Measurements from ENCODE around the gene SLA2. TPM values are rescaled to one million over a fixed set of nuclear protein-coding genes. Genes with fewer than 3 reads are reported as not detected.
"Not testable (repeated sequence)": the region's sequence is repeated elsewhere in the genome, so short reads cannot be mapped to it uniquely, and the experiment has no call there.

SLA2 gene
- total RNA-seq, 1 donor from 2014 or later, result not detected

- DNase-seq (ENCODE audit: low read depth, low spot score), result no peak
Measured at GRCh38 chr20:36645353-36645752, 643 bp downstream of the SLA2 start.

GRCh38 chr20:36644706-36645095, 1.3 kb downstream of the SLA2 start:
- DNase-seq (ENCODE audit: low read depth, low spot score), result no peak

- no peak for DNase-seq (ENCODE audit: low read depth, low spot score)
Measured at GRCh38 chr20:36644032-36644705, 1.8 kb downstream of the SLA2 start.

GRCh38 chr20:36642136-36642535, 3.9 kb downstream of the SLA2 start:
- DNase-seq (ENCODE audit: low read depth, low spot score), result no peak

- no peak for DNase-seq (ENCODE audit: low read depth, low spot score)
Measured at GRCh38 chr20:36641506-36641843, 4.5 kb downstream of the SLA2 start.

- not testable (repeated sequence) for DNase-seq (ENCODE audit: low read depth, low spot score)
Measured at GRCh38 chr20:36638876-36639400, 7.1 kb downstream of the SLA2 start.

- no peak for DNase-seq (ENCODE audit: low read depth, low spot score)
Measured at GRCh38 chr20:36634342-36634741, 11.7 kb downstream of the SLA2 start.

GRCh38 chr20:36633285-36633772, 12.7 kb downstream of the SLA2 start:
- no peak for DNase-seq (ENCODE audit: low read depth, low spot score)

GRCh38 chr20:36632487-36633284, 13.3 kb downstream of the SLA2 start:
- DNase-seq (ENCODE audit: low read depth, low spot score), result no peak

- DNase-seq (ENCODE audit: low read depth, low spot score), result no peak
Measured at GRCh38 chr20:36632147-36632486, 13.9 kb downstream of the SLA2 start.

GRCh38 chr20:36631646-36632045, 14.3 kb downstream of the SLA2 start:
- DNase-seq (ENCODE audit: low read depth, low spot score), result no peak

- DNase-seq (ENCODE audit: low read depth, low spot score), result no peak
Measured at GRCh38 chr20:36629719-36630681, 16.0 kb downstream of the SLA2 start.

GRCh38 chr20:36628076-36628475, 17.9 kb downstream of the SLA2 start:
- DNase-seq (ENCODE audit: low read depth, low spot score), result no peak

- DNase-seq (ENCODE audit: low read depth, low spot score), result no peak
Measured at GRCh38 chr20:36624944-36625324, 21.1 kb downstream of the SLA2 start.

- DNase-seq (ENCODE audit: low read depth, low spot score), result no peak
Measured at GRCh38 chr20:36624068-36624943, 21.7 kb downstream of the SLA2 start.

GRCh38 chr20:36623444-36623843, 22.6 kb downstream of the SLA2 start:
- no peak for DNase-seq (ENCODE audit: low read depth, low spot score)

- DNase-seq (ENCODE audit: low read depth, low spot score), result no peak
Measured at GRCh38 chr20:36620917-36621316, 25.1 kb downstream of the SLA2 start.

GRCh38 chr20:36614781-36615557, 31.0 kb downstream of the SLA2 start:
- DNase-seq (ENCODE audit: low read depth, low spot score), result no peak

GRCh38 chr20:36613974-36614373, 32.0 kb downstream of the SLA2 start:
- DNase-seq (ENCODE audit: low read depth, low spot score), result no peak

GRCh38 chr20:36611625-36612024, 34.4 kb downstream of the SLA2 start:
- DNase-seq (ENCODE audit: low read depth, low spot score), result no peak
